ENCODE measurements around the gene C1QTNF3. TPM values are rescaled to one million over a fixed set of nuclear protein-coding genes. Genes with fewer than 3 reads are reported as not detected.

Gene C1QTNF3
- total RNA-seq, 4 donors from 2014 or later, result 5.9 to 30.1 (median 8.7) TPM

DNA sequence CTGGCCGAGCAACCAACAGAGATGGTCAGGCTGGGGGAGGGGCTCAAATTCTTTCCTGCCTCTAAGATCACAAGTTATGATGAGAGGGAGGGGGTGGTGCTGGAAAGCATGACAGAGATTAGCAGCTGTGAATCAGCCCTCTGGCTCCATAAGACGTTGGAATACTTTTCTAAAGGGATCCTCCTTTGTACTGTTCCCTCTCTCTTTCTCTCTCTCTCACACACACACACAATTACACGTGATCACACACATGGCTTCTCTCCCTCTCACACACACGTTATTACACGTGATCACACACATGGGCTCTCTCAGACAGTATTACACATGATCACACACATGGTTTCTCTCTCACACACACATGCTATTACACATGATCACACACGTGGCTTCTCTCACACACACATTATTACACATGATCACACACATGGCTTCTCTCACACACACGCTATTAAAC lies 58.3 kb downstream of the C1QTNF3 start, which contains the start of gene SLC45A2:
SLC45A2 (minus strand) TSS at position 23 of the 454 bp plus-strand sequence. CDS start 110 bp downstream, outside the sequence.
- TF ChIP-seq POLR2A (IDR thresholded peaks at IDR 0.05) (no peak), EP300 (IDR thresholded peaks at IDR 0.05) (no peak), POLR2AphosphoS5 (IDR thresholded peaks at IDR 0.05) (no peak)
- TF ChIP-seq, protein P1, sequence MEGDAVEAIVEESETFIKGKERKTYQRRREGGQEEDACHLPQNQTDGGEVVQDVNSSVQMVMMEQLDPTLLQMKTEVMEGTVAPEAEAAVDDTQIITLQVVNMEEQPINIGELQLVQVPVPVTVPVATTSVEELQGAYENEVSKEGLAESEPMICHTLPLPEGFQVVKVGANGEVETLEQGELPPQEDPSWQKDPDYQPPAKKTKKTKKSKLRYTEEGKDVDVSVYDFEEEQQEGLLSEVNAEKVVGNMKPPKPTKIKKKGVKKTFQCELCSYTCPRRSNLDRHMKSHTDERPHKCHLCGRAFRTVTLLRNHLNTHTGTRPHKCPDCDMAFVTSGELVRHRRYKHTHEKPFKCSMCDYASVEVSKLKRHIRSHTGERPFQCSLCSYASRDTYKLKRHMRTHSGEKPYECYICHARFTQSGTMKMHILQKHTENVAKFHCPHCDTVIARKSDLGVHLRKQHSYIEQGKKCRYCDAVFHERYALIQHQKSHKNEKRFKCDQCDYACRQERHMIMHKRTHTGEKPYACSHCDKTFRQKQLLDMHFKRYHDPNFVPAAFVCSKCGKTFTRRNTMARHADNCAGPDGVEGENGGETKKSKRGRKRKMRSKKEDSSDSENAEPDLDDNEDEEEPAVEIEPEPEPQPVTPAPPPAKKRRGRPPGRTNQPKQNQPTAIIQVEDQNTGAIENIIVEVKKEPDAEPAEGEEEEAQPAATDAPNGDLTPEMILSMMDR (IDR thresholded peaks at IDR 0.05), result no peak
- Histone ChIP-seq H3K4me1 (no peaks in the 10 kb centered on the region), H3K36me3 (peaks cover 28% of the 10 kb centered on the region), H3K9me3 (no peaks in the 10 kb centered on the region), H3K27ac (no peak within 1 kb of the TSS), H3K4me3 (no peak within 1 kb of the TSS), H3K27me3 (no peaks in the 10 kb centered on the region)
- DNase-seq (ENCODE audit: low spot score in 2 of 2), result no peak
- WGBS, result 57% methylated on average over 7 of the region's 7 CpGs

GRCh38 chr5:33984178-33984577 lies 58.8 kb downstream of the C1QTNF3 start:
- H3K27me3 ChIP-seq, result no peaks in the 10 kb centered on the region
- peaks cover 27% of the 10 kb centered on the region for H3K36me3 ChIP-seq
- no peak for TF ChIP-seq POLR2A (IDR thresholded peaks at IDR 0.05)
- H3K27ac ChIP-seq, result no peak overlapping the region
- no peak overlapping the region for H3K4me3 ChIP-seq
- H3K4me1 ChIP-seq, result no peaks in the 10 kb centered on the region
- WGBS, result no CpG with 5 or more reads among the region's 15 CpGs
- no peaks in the 10 kb centered on the region for H3K9me3 ChIP-seq
- DNase-seq (ENCODE audit: low spot score in 2 of 2), result no peak

DNA sequence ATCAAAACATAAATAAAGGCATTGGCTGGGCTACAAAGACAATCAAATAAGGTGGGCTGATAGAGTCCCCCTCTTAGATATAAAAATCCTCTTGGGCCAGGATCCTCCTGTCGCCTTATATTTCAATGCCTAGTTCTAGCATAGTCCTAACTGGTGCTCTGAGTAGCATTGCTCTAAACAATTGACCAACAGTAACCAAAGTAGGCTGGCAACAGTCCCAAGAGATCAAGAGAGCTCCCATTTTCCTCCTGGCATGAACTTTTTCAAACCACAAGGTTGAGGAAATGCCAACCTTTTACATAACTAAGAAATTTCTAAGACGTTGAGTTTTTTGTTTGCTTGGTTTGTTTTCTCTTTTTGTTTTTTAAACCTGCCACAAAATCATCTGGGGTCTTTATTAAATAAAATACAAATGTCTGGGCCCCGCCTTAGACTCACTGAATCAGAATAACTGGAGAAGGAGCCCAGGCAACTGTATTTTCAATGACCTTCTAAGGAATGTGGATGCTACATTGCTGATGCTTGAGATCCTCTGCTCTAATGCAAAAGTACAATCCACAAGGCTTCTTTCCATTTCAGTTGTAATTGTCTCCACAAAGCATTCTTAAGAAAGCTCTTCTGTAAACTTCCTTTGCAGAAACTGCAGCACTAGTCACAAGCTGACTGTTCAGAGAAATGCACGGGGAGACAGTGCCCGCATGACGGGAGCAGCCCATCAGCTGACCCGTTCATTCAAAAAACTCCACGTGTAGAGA lies 61.4 kb downstream of the C1QTNF3 start:
- H3K27me3 ChIP-seq, result no peaks in the 10 kb centered on the region
- TF ChIP-seq, protein P1 (IDR thresholded peaks at IDR 0.05), result no peak
- no peak for TF ChIP-seq POLR2A (IDR thresholded peaks at IDR 0.05)
- no peak for TF ChIP-seq POLR2AphosphoS5 (IDR thresholded peaks at IDR 0.05)
- TF ChIP-seq EP300 (IDR thresholded peaks at IDR 0.05), result no peak
- peaks cover under 1% of the 10 kb centered on the region for H3K36me3 ChIP-seq
- WGBS, result 80% methylated on average over 8 of the region's 8 CpGs
- no peak for DNase-seq (ENCODE audit: low spot score in 2 of 2)
- H3K4me1 ChIP-seq, result no peaks in the 10 kb centered on the region
- H3K9me3 ChIP-seq, result no peaks in the 10 kb centered on the region
- H3K27ac ChIP-seq, result no peak overlapping the region
- H3K4me3 ChIP-seq, result no peak overlapping the region

GRCh38 chr5:33980030-33980429 lies 63.0 kb downstream of the C1QTNF3 start:
- no peak for TF ChIP-seq POLR2A (IDR thresholded peaks at IDR 0.05)
- TF ChIP-seq, protein P1 (IDR thresholded peaks at IDR 0.05), result no peak
- no peak for TF ChIP-seq POLR2AphosphoS5 (IDR thresholded peaks at IDR 0.05)
- TF ChIP-seq EP300 (IDR thresholded peaks at IDR 0.05), result no peak
- 91% methylated on average over 3 of the region's 3 CpGs for WGBS
- H3K27ac ChIP-seq, result no peak overlapping the region

GRCh38 chr5:33978306-33978705 lies 64.7 kb downstream of the C1QTNF3 start:
- Histone ChIP-seq H3K4me1 (peaks cover 11% of the 10 kb centered on the region), H3K27me3 (no peaks in the 10 kb centered on the region), H3K27ac (no peak overlapping the region), H3K9me3 (no peaks in the 10 kb centered on the region), H3K4me3 (no peak overlapping the region), H3K36me3 (no peaks in the 10 kb centered on the region)
- TF ChIP-seq POLR2A (IDR thresholded peaks at IDR 0.05) (no peak), EP300 (IDR thresholded peaks at IDR 0.05) (no peak), POLR2AphosphoS5 (IDR thresholded peaks at IDR 0.05) (no peak)
- TF ChIP-seq, protein P1 (IDR thresholded peaks at IDR 0.05), result no peak
- 89% methylated on average over 1 of the region's 1 CpG for WGBS
- no peak for DNase-seq (ENCODE audit: low spot score in 2 of 2)

More at GRCh38 chr5:33980030-33980429, 63.0 kb downstream of the C1QTNF3 start:
- no peak for DNase-seq (ENCODE audit: low spot score in 2 of 2)
- Histone ChIP-seq H3K36me3 (no peaks in the 10 kb centered on the region), H3K9me3 (no peaks in the 10 kb centered on the region), H3K4me1 (peaks cover 10% of the 10 kb centered on the region), H3K27me3 (no peaks in the 10 kb centered on the region), H3K4me3 (no peak overlapping the region)
